DOHH2 (cell line): ENCODE data around the gene CDH1.

ENCODE experiments used
- CTCF ChIP-seq: fragments of 200-600 bp; sonication (generic); IDR thresholded peaks from one replicate; pipeline ENCODE4 v1.5.1; 2014; ENCODE audit warnings: antibody characterized with exemption, mild to moderate bottlenecking, low read depth, low read length; ENCODE audit not compliant: poor library complexity, severe bottlenecking
- EZH2phosphoT487 ChIP-seq: fragments of 200-600 bp; sonication (generic); IDR thresholded peaks from 2 replicates; pipeline ENCODE4 v1.6.1; 2017; ENCODE audit warnings: borderline replicate concordance, mild to moderate bottlenecking, antibody characterized with exemption, low read length, moderate library complexity, mixed read lengths

GRCh38 chr16:68790944-68791343 is 53.9 kb downstream of the CDH1 start:
- TF ChIP-seq CTCF (no peak), EZH2phosphoT487 (no peak)
